Lower leg skin (tissue), 4 donors: Measurements from ENCODE around the gene STXBP1. TPM values are rescaled to one million over a fixed set of nuclear protein-coding genes. Genes with fewer than 3 reads are reported as not detected.

Experiments
- DNase-seq, 2 donors: peaks; one replicate each; pipeline ENCODE4 v3.0.0-alpha.2; 2019; ENCODE audit warnings: low spot score in 2 of 2
- H3K4me3 ChIP-seq: fragments of 200-600 bp; sonication (generic); 2 replicates; pipeline ENCODE4 v1.5.1; 2017; ENCODE audit warnings: mild to moderate bottlenecking, low read depth; ENCODE audit not compliant: poor library complexity, severe bottlenecking
- CTCF ChIP-seq, 3 donors: fragments of 450-650 bp; IDR thresholded peaks; one replicate each; pipeline ENCODE4 v1.5.1; 2016; ENCODE audit warnings: antibody characterized with exemption in 3 of 3, mild to moderate bottlenecking in 3 of 3, moderate library complexity in 2 of 3
- POLR2A ChIP-seq, 2 donors: fragments of 450-650 bp; IDR thresholded peaks; one replicate each; pipeline ENCODE4 v1.6.1; 2016 to 2017; ENCODE audit warnings: antibody characterized with exemption in 2 of 2, mild to moderate bottlenecking in 1 of 2, moderate library complexity in 1 of 2
- WGBS, 2 donors: methylation state at CpG; one replicate each; pipeline ENCODE4 v1.1.5; 2018; 5-methylcytosine and 5-hydroxymethylcytosine counted together
- intact Hi-C: fragments of 100-400 bp; cut with DNase I; formaldehyde crosslinking; loops from one replicate; pipeline ENCODE4 v1.15.0; 2023; ENCODE audit warnings: low total_unique reads
- total RNA-seq, 4 donors: library from RNA; depleted of rRNA; stranded (reverse); fragments of >200 nt; gene quantifications; one replicate each; pipeline ENCODE4 v1.1.0, GENCODE V29; 2016

Gene STXBP1
- total RNA-seq, 4 donors from 2014 or later, result 17.4 to 66.8 (median 30.5) TPM

GRCh38 chr9:127566351-127567001 lies 45.6 kb upstream of the STXBP1 start:
- DNase-seq, result no peak
- intact Hi-C loops, result no loop called here
- TF ChIP-seq CTCF (IDR thresholded peaks at IDR 0.05), result no peak
- no peak for TF ChIP-seq POLR2A (IDR thresholded peaks at IDR 0.05)
- no peak overlapping the region for H3K4me3 ChIP-seq
- WGBS, 2 donors, result 16 to 24% methylated on average over 10 to 11 of the region's 11 CpGs

- no peak for DNase-seq
- TF ChIP-seq CTCF (IDR thresholded peaks at IDR 0.05) (no peak), POLR2A (IDR thresholded peaks at IDR 0.05) (no peak)
- 3 to 13% methylated on average over 13 to 15 of the region's 16 CpGs for WGBS, 2 donors
- intact Hi-C loops, result no loop called here
- H3K4me3 ChIP-seq, result peak overlapping the region; percentile 72
These were observed 44.9 kb upstream of the STXBP1 start for GRCh38 chr9:127567035-127567729.

GRCh38 chr9:127567730-127568617 lies 44.1 kb upstream of the STXBP1 start:
- DNase-seq, result no peak
- peak overlapping the region; percentile 72 for H3K4me3 ChIP-seq
- no peak for TF ChIP-seq CTCF (IDR thresholded peaks at IDR 0.05)
- no peak for TF ChIP-seq POLR2A (IDR thresholded peaks at IDR 0.05)
- 3 to 6% methylated on average over 10 to 36 of the region's 36 CpGs for WGBS, 2 donors
- intact Hi-C loops, result no loop called here

- TF ChIP-seq POLR2A (IDR thresholded peaks at IDR 0.05) (no peak), CTCF (IDR thresholded peaks at IDR 0.05) (no peak)
- 0% methylated on average over 36 of the region's 50 CpGs; no CpG with 5 or more reads in 1 of the 2 donors for WGBS, 2 donors
- peak overlapping the region; percentile 72 for H3K4me3 ChIP-seq
- DNase-seq, result no peak
- intact Hi-C loops, result no loop called here
These were observed 43.5 kb upstream of the STXBP1 start for GRCh38 chr9:127568618-127568970.

GRCh38 chr9:127568971-127569885 lies 42.8 kb upstream of the STXBP1 start:
- DNase-seq, result peak; percentile 70 to 95
- TF ChIP-seq POLR2A (IDR thresholded peaks at IDR 0.05), result no peak
- no peak for TF ChIP-seq CTCF (IDR thresholded peaks at IDR 0.05)
- intact Hi-C loops, result no loop called here
- 3% methylated on average over 27 to 39 of the region's 78 CpGs for whole genome bisulfite sequencing, 2 donors
- H3K4me3 ChIP-seq, result peak overlapping the region; percentile 72
